HG02884 (cell line): ENCODE measurements around the gene NOVA1.

Experiments used
- ATAC-seq: cut with Tn5 transposase; IDR thresholded peaks from one replicate; pipeline ENCODE4 v1.9.1; 2021; ENCODE audit warnings: mild to moderate bottlenecking, moderate library complexity; ENCODE audit not compliant: unreplicated experiment

The NOVA1 gene

GRCh38 chr14:26463136-26463535 is 134.7 kb downstream of the NOVA1 start:
- ATAC-seq, result no peak

- ATAC-seq, result no peak
Observed at GRCh38 chr14:26454105-26454504, 143.7 kb downstream of the NOVA1 start.

- ATAC-seq, result no peak
Observed at GRCh38 chr14:26448181-26448855, 149.5 kb downstream of the NOVA1 start.

GRCh38 chr14:26444822-26445221 is 153.0 kb downstream of the NOVA1 start:
- ATAC-seq, result no peak

- no peak for ATAC-seq
Observed at GRCh38 chr14:26443654-26444053, 154.2 kb downstream of the NOVA1 start.

GRCh38 chr14:26429205-26429604 is 168.6 kb downstream of the NOVA1 start:
- ATAC-seq, result no peak

- no peak for ATAC-seq
Observed at GRCh38 chr14:26427097-26427496, 170.7 kb downstream of the NOVA1 start.

GRCh38 chr14:26424537-26424936 is 173.3 kb downstream of the NOVA1 start:
- no peak for ATAC-seq

GRCh38 chr14:26415618-26416123 is 182.2 kb downstream of the NOVA1 start:
- ATAC-seq, result no peak

GRCh38 chr14:26414926-26415325 is 182.9 kb downstream of the NOVA1 start:
- ATAC-seq, result no peak

- ATAC-seq, result no peak
Observed at GRCh38 chr14:26414103-26414502, 183.7 kb downstream of the NOVA1 start.

- ATAC-seq, result no peak
Observed at GRCh38 chr14:26412421-26412820, 185.4 kb downstream of the NOVA1 start.

GRCh38 chr14:26410189-26410685 is 187.6 kb downstream of the NOVA1 start:
- ATAC-seq, result no peak

- no peak for ATAC-seq
Observed at GRCh38 chr14:26404927-26405326, 192.9 kb downstream of the NOVA1 start.

GRCh38 chr14:26403760-26404159 is 194.1 kb downstream of the NOVA1 start:
- no peak for ATAC-seq

GRCh38 chr14:26402126-26402525 is 195.7 kb downstream of the NOVA1 start:
- ATAC-seq, result no peak

GRCh38 chr14:26401179-26401968 is 196.5 kb downstream of the NOVA1 start:
- ATAC-seq, result no peak

GRCh38 chr14:26400373-26400772 is 197.5 kb downstream of the NOVA1 start:
- no peak for ATAC-seq

GRCh38 chr14:26398616-26399015 is 199.2 kb downstream of the NOVA1 start:
- no peak for ATAC-seq
